ENCODE measurements around the gene DSC3.

DSC3 gene

DNA sequence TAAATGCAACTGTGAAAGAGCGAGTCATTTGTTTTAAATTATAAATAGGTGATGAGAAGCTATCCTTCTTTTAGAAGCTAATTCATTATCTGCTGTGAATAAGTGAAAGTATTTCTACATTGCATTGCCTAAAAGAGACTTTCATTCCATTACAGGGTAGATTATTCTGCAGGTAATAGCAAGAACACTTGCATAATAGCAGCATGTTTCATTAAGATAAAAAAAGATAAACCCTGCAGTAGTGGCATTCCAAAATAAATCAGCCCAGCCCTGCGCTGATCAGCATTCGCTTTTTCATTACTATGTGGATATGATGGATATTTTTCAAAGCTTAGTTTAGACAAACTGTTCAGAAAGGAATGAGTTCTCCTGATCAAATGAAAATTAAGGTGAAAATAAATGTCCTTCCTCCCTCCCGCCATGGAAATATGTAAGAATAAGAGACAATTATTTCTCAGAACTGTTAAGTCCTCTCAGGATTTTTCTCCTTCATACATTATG is 72.8 kb downstream of the DSC3 start:
- no peak for DNase-seq

DNA sequence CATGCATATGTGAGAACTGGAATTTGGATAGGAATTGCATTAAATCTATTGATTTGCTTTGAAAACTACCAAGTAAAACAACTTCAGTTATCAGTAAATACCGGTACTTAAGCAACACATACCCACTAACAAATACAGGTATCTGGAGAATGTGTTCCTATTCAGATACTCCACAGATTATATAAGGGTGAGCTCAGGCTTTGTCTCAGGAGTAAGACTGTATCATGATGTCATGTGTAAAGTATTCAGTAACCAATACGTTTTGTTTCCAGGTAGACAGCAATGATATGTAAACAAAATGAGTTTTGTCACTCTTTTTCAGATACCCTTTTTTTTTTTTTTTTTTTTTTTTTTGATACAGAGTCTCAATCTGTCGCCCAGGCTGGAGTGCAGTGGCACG is 74.8 kb downstream of the DSC3 start:
- no peak for DNase-seq

DNA sequence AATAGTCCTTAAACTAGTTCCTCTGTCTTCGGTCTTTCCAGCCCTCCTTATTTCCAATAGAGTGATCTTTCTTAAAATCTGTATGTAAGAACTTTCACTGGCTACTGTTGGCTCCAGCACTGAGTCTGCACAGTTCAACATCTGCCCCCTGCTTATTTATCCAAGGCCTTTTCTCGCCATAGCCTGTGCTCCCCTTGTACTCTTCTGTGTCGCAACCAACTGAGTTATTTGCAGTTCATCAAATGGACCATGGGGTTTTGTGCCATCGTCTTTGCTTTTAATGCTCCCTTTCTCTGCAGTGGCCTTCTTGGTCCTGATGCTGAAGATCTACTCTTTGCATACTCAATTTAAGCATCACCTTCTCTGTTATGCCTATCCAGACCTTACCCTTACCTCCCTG is 77.3 kb downstream of the DSC3 start:
- no peak for DNase-seq

DNA sequence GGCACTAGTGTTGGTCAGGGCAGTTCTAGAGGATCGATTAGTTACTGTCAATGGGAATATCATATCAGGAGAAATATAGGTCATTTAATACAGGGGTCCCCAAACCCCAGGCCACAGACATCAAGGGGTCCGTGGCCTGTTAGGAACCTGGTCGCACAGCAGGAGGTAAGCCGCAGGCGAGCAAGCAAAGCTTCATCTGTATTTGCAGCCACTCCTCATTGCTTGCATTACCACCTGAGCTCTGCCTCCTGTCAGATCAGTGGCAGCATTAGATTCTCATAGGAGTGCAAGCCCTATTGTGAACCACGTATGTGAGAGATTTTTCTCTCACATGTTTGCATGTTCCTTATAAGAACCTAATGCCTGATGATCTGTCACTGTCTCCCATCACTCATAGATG is 81.9 kb downstream of the DSC3 start:
- DNase-seq: no peak

DNA sequence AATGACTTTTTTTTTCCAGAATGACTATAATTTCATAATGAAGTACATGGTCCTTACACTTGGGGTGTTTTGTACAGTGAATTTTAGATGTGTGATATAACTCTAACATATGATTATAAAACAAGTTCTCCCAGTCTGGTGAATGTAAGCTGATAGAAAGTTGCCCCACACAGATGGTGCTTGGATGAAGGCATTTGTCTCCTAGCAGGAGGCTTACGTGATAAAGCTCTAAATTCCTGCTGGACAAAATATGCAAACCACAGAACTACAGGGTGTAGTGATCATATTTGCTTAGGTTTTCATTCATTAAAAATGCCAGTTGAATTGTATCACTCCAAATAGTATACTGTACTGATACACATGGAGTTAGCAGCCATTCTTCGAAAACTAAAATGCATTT is 85.5 kb downstream of the DSC3 start:
- DNase-seq: no peak

DNA sequence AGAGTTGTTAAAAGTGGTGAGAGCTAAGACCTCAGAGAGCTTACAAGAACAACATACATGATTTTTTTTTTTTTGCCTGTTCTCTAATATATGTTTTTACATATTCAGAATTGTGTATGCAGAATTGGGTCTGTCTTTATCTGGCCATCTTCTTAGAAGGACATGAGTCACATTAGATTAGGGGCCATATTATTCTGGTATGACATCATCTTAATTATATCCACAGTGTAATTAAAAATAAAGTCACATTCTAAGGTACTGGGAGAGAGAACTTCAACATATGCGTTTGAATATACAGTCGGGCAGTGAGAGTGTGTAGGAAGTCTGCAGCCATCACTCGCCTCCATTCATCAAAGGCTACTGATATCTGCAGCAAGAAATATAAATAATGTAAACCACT is 88.3 kb downstream of the DSC3 start:
- no peak for DNase-seq

DNA sequence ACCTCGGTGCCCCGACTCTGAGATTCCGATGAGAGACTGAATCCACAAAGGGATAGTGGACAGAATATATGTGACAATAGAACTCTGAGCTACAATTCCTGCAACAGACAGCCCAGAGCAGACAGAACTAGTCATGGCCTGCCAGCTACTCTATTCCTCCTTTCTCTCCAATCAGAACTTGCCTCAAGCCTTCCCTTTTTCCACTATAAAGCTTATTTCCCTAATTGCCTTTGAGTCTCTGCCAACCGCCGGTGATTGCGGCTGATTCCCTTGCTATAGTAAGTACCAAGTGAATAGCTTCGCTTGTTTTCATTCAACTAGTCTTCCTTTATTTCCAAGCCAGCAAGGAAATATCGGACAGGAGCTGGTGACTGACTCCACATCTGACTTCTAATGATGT is 96.8 kb downstream of the DSC3 start:
- peak; percentile 10 for DNase-seq

DNA sequence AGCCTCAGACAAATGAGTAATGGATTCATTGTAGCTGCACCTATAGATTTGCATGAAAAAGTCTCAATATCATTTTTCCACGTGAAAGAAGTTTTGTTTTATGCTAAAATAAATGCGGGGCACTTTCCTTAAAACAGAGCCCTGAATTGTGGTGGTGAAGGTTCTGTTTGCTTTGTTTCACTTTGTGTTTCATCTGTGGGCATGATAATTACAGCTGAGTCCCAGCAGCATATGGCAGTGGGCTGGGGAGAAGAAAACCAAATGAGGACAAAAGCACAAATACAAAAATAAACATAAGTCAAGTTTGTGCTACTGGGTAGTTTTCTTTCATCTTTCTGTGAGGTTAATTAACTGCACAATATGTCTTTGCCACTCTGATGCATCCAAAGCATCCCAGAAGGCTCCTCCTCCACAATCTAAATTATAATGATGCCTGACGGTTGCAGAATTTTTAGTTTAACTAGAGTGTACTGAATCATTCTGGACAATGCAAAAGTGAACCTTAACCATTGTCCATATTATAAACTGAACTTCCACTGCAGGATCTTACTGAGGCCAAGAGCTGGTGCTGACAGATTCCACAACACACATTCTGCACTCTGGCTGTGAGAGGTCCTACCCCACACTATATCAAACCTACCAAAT is 97.6 kb downstream of the DSC3 start:
- no peak for DNase-seq

DNA sequence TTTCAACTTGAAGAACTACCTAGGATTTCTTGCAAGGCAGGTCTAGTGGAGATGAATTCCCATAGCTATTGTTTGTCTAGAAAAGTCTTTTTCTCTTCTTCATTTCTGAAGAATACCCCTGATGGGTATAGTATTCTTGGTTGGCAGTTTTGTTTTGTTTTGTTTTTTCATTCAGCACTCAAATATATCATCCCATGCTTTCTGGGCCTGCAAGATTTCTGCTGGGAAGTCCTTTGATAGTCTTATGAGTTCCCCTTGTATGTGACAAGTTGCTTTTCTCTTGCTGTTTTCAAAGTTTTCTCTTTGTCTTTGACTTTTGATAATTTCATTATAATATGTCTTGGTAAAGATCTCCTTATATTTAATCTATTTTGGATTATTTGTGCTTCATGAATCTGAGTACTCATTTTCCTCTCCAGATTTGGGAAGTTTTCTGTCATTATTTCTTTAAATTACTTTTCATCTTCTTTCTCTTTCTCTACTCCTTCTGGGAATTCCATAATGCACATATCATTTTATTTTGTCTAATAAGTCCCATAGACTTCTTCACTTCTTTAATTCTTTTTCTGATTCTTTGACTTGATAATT is 101.5 kb downstream of the DSC3 start:
- no peak for DNase-seq

Measured in NCI-H69 (cell line).